ENCODE results near the gene QSOX2.

QSOX2 gene

GRCh38 chr9:136286359-136286986 is 40.9 kb upstream of the QSOX2 start:
- no peak for TF ChIP-seq ZNF274 (IDR thresholded peaks at IDR 0.05; ENCODE audit: low read depth, low read length)
- no peak overlapping the region for H3K4me3 ChIP-seq (ENCODE audit: low read length)

DNA sequence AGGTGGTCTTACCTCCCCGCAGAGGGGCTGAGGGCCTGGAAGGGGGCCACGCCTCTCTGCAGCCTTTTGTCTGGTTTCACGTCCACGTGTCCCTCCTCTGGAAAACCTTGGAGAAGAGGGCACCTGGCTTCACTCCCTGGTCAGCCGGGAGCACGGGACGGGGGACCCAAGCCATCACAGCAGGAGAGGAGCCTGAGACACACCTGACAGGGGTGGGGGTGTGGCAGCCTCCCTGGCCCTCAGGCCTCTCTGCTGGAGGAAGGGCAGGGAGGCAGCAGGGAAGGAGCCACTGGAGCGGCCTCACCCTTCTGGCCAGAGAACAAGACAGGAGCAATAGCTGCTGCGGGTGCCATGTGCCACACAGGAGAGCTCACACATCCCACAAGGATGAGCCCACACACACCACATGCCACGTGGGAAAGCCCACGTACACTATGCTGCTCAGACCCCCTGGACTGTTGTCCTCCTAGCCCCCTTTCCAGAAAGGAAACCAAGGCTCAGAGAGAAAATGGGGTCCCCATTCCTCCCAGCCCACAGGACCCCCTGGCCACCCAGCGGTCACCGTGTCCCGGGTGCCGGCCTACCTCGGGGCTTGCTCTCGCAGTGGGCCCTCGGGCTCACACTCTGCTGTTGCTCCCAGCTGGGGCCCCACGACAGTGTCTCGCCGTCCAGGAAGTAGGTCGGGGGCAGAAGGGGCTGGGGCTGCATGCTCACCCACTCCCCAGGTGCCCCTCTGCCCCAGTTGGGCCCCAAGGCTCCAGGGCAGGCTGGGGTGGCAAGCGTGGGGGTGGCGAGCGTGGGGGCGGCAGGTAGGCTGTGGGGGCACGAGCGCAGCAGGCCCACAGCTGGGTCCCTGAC is 40.1 kb upstream of the QSOX2 start:
- H3K4me3 ChIP-seq (ENCODE audit: low read length) = no peak overlapping the region

GRCh38 chr9:136284951-136285350 is 39.3 kb upstream of the QSOX2 start:
- no peak for TF ChIP-seq ZNF274 (IDR thresholded peaks at IDR 0.05; ENCODE audit: low read depth, low read length)
- H3K4me3 ChIP-seq (ENCODE audit: low read length) = no peak overlapping the region

More for the DNA sequence above, 40.1 kb upstream of the QSOX2 start:
- TF ChIP-seq ZNF274 (IDR thresholded peaks at IDR 0.05; ENCODE audit: low read depth, low read length) = no peak

GRCh38 chr9:136284311-136284710 is 38.7 kb upstream of the QSOX2 start:
- no peak for TF ChIP-seq ZNF274 (IDR thresholded peaks at IDR 0.05; ENCODE audit: low read depth, low read length)
- H3K4me3 ChIP-seq (ENCODE audit: low read length) = no peak overlapping the region

DNA sequence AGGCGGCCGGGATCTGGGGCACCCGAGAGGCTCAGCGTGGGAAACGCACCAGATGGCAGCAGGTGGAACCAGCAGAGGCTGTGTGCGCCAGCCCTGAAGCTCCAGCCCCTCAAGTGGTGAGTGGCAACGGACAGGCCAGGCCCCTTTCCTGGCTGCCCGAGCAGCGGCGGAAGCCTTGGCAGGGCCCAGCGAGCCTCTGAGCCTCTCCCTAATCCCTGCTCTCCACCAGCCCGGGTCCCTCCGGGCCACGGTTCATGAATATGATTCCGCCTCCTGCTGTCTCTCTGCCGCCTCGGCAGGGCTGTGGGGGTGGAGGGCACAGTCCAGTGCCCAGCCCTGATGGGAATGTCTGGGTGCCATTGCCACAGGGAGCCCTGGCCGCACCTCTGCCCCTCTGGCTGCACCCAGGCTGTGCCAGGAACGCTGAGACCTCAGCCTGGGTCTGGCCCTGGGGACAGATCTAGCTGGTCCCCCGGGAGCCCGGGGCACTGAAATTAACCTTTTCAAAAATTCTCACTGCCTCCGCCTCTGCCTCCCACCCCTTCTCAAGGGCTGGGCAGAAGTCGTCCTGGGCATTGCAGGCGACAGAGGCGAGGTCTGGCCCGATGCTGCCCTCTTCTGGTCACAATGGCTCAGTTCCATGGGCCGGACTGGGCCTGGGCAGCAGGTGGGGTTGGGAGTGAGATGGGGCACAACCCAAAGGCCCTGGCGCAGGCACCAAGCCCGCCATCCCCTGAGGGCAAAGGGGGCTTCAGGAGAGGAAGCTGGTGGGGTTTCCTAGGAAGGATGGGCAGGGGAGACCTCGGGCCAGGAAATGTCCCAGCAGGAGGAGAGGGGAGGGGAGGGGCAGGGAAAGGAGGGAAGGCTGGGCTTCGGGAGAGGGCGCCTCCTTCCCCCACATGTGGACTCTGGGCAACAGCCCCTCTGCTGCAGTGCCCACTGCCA is 38.0 kb upstream of the QSOX2 start:
- H3K4me3 ChIP-seq (ENCODE audit: low read length) = no peak overlapping the region
- TF ChIP-seq ZNF274 (IDR thresholded peaks at IDR 0.05; ENCODE audit: low read depth, low read length) = no peak

- H3K4me3 ChIP-seq (ENCODE audit: low read length) = no peak overlapping the region
- TF ChIP-seq ZNF274 (IDR thresholded peaks at IDR 0.05; ENCODE audit: low read depth, low read length) = no peak
These were observed 36.8 kb upstream of the QSOX2 start for GRCh38 chr9:136282272-136282861.

GRCh38 chr9:136281421-136282271 is 36.0 kb upstream of the QSOX2 start:
- no peak overlapping the region for H3K4me3 ChIP-seq (ENCODE audit: low read length)
- TF ChIP-seq ZNF274 (IDR thresholded peaks at IDR 0.05; ENCODE audit: low read depth, low read length) = no peak

DNA sequence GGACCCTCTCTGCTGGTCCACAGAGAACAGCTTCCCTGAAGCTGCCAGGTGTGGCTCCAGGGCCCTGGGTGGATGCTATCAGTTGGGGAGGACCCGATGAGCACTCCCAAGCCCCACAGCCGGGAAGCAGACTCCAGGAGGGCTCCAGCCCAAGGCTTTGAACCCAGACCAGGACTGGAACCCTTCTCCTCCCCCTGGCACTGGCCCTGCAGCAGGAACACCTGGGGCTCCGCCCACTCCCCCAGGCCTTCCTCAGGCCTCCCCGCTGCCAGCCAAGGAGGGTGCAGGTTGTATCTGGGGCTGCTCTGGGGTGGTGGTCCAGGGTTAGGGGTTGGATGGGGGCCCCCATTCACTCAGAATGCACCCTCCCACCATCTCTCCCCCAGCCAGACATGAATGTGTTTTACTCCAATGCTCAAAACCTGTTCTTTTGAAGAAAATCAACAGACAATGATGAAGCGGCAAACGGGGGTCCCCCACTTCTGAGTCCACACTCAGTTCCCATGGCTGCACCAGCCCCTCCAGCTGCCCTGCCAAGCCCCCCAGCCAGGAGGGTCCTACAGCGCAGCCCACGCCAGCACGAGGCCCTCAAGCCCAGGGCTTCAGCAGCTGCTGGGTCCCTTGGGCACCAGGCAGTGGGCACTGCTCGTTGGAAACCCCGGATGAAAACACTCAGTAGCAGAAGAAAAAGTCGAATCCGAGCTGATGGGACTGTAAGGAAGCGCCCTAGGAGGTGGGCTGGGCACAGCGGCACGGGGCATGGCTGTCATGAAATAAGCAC is 35.1 kb upstream of the QSOX2 start:
- TF ChIP-seq ZNF274 (IDR thresholded peaks at IDR 0.05; ENCODE audit: low read depth, low read length) = no peak
- H3K4me3 ChIP-seq (ENCODE audit: low read length) = no peak overlapping the region

GRCh38 chr9:136279471-136279870 is 33.9 kb upstream of the QSOX2 start:
- H3K4me3 ChIP-seq (ENCODE audit: low read length) = no peak overlapping the region
- no peak for TF ChIP-seq ZNF274 (IDR thresholded peaks at IDR 0.05; ENCODE audit: low read depth, low read length)

- no peak for TF ChIP-seq ZNF274 (IDR thresholded peaks at IDR 0.05; ENCODE audit: low read depth, low read length)
- H3K4me3 ChIP-seq (ENCODE audit: low read length) = no peak overlapping the region
These were observed 33.3 kb upstream of the QSOX2 start for GRCh38 chr9:136278894-136279293.

DNA sequence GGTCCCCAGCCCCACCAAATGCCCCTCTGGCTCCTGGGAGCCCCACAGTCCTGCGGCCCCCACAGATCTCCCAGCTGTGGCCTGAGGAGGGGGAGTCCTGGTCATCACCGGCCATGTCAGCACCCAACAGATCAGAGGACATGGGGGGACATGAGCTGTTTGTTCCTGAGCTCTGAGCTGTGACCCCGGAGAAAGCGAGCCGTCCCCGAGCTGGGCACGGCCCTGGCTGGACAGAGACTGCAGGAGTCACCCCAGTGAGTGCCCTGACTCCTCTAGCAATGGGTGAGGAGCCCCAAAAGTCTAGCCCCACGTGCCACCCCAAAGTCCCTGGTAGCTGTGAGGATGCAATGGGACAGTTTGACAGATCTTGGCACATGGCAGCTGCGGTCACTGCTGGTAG is 32.6 kb upstream of the QSOX2 start:
- H3K4me3 ChIP-seq (ENCODE audit: low read length) = no peak overlapping the region
- no peak for TF ChIP-seq ZNF274 (IDR thresholded peaks at IDR 0.05; ENCODE audit: low read depth, low read length)

DNA sequence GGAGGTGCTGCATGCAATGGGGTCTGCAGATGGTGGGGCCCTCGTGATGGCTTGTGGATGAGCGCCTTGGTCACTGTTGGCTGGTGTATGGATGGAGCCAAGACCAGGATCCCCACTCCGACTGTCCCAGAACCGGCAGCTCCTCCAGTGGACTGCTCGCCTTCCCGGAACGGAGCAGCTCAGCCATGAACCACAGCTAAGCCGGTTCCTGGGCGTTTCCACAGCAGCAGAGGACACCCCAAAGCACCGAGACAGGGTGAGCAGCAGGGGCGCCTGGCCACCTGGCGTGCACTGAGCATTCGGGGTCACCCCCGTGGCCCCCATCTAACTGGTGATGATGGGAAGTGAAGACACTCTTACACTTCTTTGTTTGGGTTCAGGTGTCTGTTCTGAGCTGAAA is 32.1 kb upstream of the QSOX2 start:
- TF ChIP-seq ZNF274 (IDR thresholded peaks at IDR 0.05; ENCODE audit: low read depth, low read length) = no peak
- H3K4me3 ChIP-seq (ENCODE audit: low read length) = no peak overlapping the region

All from GM08714 (cell line).